GM21390 (cell line): ENCODE results near the gene LAGE3.

Source experiments
- ATAC-seq: cut with Tn5 transposase; IDR thresholded peaks from one replicate; pipeline ENCODE4 v1.9.1; 2021; ENCODE audit not compliant: unreplicated experiment

Gene LAGE3

GRCh38 chrX:154436983-154437752 is 41.9 kb downstream of the LAGE3 start, which contains the start of gene GDI1:
Gene GDI1, plus strand, starts transcription at chrX:154437154. Its CDS starts 101 bp downstream, at chrX:154437255.
- no peak for ATAC-seq

- no peak for ATAC-seq
Measured at GRCh38 chrX:154436374-154436982, 42.6 kb downstream of the LAGE3 start.

- ATAC-seq, result no peak
Measured at GRCh38 chrX:154435171-154435733, 43.8 kb downstream of the LAGE3 start.

GRCh38 chrX:154434394-154435168 is 44.5 kb downstream of the LAGE3 start:
- no peak for ATAC-seq

GRCh38 chrX:154433605-154434004 is 45.5 kb downstream of the LAGE3 start:
- ATAC-seq, result no peak

GRCh38 chrX:154432210-154432609 is 46.9 kb downstream of the LAGE3 start:
- no peak for ATAC-seq

GRCh38 chrX:154431341-154431740 is 47.7 kb downstream of the LAGE3 start:
- no peak for ATAC-seq

GRCh38 chrX:154430916-154431315 is 48.2 kb downstream of the LAGE3 start:
- no peak for ATAC-seq

- ATAC-seq, result no peak
Measured at GRCh38 chrX:154430479-154430878, 48.6 kb downstream of the LAGE3 start.

- no peak for ATAC-seq
Measured at GRCh38 chrX:154429711-154430110, 49.4 kb downstream of the LAGE3 start.

GRCh38 chrX:154428176-154429171 is 50.6 kb downstream of the LAGE3 start, which contains the start of gene ATP6AP1:
Gene ATP6AP1, plus strand, starts transcription at chrX:154428677. Its CDS starts 16 bp downstream, at chrX:154428693.
- peak; percentile 95 for ATAC-seq
